Embryonic facial prominence (tissue), 1 donor: ENCODE data around the gene TNPO2.
"Not testable (repeated sequence)": the region's sequence is repeated elsewhere in the genome, so short reads cannot be mapped to it uniquely, and the experiment has no call there.

ENCODE experiments used
- DNase-seq: peaks from one replicate; pipeline ENCODE4 v3.0.0-alpha.2; 2016; ENCODE audit errors: extremely low spot score

Gene TNPO2

DNA sequence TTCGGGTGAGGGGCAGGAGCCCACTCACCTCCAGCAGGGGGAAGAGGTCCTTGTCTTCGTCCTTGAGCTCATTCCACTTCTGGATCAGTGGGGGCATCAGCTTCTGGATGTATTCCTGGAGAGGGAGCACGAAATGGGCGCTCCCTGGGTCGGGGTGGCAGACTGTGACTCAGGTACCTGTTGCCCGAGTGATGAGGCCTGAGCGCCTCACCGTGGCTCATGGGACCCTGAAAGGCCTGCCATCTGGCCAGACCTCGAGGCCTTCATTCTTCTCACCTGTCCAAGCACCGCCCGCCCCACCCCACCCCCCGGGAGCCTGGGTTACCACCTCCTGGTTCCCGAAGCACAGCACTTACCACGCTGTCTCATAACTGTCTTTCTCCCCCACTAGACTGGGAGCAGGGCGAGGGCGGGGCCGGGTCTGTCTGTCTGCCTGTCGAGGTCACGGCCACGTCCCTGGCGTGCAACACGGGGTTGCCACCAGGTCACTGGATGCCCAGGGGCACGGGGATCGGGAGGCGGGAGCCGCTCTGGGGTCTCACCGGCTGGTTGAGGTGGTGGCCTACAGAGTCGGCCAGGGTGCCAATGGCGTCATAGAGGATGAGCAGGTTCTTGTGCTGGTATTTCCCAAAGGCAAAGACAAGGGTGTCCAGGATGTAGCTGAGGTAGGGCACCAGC, 17.9 kb downstream of the TNPO2 start:
- DNase-seq = no peak

DNA sequence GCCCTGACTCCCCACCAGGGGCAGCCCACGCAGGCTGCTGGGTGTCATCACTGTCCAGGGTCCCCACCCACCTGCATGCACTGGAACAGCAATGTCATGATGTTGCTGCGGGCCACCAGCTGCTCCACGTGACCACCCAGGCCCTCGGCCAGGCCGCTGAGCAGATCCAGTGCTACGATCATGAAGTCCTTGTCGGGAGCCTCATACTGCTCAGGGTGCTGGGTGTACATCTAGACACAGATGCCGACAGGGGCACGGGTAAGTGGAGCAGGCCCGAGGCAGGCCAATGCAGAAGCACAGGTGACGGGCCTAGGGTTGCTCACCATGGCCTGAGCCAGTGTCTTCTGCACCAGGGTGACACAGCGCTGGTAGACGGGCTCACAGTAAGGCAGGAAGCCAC, 18.6 kb downstream of the TNPO2 start:
- DNase-seq = no peak

DNA sequence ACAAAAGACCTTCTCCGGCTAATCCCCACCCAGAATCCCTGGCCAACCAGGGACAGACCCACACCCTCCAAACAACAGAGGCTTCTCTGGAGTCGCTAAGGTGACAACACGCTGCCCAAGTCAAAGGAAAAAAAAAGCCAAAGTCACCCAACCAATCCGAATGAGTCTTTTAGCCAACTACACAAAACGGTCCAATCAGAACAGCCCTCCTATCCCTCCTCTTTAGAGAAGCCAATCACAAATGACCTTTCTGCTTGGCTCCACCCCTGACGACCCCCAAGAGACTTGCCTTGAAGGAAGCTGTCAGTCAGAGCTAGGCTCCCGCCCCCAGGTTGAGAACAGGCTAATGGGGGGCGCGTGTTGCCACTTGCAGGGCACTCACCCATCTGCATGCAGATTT, 20.7 kb downstream of the TNPO2 start:
- DNase-seq = no peak

DNA sequence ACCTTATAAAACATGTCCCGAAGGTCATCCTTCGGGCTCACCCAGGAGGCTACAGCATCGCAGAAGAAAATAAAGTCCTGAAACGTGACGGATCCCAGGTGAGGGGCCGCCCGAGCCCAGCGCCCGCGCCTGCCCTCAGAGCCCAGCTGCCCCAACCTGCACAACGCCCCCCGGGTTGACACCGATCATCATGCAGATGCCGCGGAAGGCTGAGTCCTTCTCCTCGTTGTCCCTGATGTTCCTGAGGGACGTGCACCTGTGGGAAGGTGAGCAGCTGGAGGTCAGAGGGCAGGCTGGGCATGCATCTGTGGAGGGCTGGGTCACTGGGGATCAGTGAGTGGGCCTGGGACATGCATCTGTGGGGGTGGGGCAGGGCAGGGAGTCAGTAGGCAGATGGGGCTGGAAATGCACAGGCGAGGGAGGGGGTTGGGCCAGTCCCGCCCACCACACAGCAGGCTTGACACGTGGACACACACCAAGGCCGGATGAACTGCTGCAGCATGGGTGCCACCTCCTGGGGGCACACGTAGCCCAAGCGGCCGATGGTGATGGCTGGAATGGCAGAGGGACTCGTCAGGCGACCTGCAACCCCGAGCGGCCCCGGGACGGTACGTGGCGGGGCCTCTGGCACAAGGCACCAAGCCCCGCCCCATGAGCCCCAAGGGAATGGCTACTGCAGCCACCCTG, 22.0 kb downstream of the TNPO2 start:
- DNase-seq = no peak

DNA sequence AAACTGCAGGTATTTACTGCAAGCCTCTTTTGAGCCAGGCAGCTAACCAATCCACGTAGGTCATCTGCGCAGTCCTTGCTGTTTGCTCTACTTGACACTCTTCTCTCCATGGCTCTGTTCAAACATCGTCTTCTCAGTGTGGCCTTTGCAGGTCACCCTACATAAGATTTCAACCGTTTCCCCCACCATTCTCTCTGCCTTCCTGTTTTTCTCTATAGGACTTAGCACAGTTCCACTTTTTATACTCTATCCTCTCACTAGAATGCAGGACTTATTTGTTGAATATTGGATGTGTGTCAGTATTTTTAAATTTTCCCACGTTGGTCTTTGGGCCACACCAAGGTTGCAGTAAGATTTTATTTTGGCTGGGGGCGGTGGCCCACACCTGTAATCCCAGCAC, 25.6 kb downstream of the TNPO2 start:
- no peak for DNase-seq

DNA sequence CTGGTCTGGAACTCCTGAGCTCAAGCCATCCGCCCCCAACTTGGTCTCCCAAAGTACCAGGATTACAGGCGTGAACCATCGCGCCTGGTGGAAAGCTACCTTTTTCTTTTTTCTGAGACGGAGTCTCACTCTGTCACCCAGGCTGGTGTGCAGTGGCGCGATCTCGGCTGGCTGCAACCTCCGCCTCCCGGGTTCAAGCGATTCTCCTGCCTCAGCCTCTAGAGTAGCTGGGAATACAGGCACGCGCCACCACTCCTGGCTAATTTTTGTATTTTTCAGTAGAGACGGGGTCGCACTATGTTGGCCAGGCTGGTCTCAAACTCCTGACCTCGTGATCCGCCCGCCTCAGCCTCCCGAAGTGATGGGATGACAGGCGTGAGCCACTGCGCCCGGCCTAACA, 26.3 kb downstream of the TNPO2 start:
- not testable (repeated sequence) for DNase-seq

DNA sequence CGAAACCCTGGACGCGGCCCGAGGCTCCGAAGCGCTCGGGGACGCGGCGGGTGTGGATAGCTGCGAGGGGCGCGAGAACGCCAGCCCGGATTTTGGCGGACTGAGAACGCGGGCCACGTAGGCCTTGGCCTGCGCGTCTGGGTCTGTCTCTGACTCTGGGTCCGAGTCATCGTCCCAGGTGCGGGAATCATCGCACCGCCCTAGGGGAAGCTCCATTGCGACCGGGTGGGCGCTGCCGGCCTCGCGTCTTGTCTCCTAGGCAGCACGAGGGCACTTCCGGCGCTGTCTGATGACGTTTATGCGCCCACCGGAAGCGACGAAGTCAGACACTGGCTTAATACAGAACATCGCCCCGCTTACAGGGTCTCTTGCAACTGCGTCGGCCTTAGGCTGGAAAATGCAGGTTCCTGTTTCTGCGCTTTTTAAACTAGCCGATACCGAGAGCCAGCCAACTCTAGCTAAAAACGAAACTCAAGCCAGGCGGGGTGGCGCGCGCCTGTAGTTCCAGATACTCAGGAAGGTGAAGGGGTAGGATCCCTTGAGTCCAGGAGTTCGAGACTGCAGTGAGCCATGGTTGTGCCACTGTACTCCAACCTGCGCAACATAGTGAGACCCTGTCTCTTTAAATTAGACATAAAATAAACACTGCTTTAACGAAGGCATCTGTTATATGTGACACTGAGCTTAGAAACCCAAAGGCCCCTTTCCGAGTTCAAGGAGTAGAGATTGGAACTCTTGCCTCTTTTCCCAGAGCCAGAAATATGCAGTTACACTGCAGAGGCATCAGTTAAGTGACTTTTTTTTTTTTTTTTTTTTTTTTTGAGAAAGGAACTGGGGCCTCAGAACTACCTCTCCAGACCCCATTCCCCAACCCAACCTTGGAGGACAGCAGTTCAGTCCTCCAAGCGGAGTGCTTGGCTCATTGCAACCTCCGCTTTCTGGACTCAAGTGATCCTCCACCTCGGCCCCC, 27.1 kb downstream of the TNPO2 start, which contains the start of gene FBXW9:
Gene FBXW9, minus strand, starts transcription at position 266 of the 970 bp plus-strand sequence. Its CDS starts 50 bp downstream, at position 216.
- DNase-seq = peak; percentile 87

DNA sequence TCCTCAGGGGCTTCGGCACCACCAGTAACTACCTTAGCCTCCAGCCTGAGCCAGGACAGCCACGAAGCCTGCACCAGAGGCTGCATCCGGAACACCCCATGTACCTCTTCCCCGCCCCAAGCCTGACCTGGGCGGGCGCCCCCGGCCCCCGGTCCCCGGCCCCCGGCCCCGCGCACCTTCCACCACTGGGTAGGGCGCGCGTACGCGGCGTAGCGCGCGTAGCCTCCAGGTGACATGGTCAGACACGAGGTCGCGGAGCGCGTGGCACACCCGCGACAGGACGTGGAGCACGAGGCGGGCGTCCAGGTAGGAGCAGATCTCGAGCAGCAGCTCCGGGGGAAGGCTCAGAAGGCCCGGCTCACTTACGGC, 27.8 kb downstream of the TNPO2 start:
- no peak for DNase-seq

DNA sequence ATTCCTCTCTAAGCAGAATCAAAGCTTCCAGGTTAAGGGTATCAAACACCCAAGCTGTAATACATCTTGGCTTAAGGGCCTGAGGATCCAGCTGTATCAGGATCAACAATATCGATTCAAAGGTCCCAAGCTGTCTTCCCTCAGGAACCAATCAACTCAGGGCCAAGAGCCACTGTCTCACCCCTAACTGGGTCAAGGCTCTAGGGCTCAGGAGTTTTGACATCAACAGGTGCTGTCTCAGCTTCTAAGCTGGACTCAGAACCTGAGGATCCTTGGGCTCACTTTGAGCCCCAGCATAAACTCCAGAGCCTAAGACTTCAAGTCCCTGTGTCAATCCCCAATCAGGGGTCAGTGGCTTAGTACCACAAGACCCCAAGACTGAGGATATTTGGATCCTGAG, 28.2 kb downstream of the TNPO2 start:
- DNase-seq = no peak

DNA sequence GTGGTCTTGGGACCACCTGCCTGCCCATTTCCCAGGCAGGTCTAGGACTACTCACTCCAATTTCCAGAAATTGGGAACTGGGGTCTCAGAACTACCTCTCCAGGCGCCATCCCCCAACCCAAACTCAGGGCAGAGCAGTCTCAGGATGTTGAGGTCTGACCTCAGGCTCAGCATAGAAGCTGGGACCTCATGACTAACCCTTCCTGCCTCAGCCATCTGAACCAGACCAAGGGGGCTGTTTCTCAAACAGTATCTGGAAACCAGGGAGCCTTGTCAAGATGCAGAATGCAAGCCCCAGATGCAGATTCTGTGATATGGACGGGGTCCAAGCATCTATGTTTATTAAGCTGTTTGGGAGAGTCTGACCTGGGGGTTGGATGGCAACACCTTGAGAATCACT, 28.6 kb downstream of the TNPO2 start:
- DNase-seq = no peak

DNA sequence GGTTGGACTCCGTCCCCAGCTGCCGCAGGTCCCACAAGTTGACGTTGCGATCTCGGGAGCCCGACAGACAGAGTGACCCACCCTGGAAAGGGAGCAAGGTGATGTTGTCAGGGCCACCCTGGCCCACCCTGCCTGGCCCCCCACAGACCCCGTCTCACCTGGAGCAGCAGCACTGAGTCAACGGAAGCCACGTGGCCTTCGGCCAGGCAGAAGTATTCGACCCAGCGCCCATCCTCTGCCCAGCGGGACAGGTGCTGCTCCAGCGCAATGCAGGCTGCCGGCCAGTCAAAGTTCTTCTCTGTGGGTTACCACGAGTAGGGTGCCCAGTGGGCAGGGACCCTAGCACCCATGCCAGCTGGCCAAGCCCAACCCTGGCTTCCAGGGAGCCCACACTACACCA, 29.1 kb downstream of the TNPO2 start:
- no peak for DNase-seq

DNA sequence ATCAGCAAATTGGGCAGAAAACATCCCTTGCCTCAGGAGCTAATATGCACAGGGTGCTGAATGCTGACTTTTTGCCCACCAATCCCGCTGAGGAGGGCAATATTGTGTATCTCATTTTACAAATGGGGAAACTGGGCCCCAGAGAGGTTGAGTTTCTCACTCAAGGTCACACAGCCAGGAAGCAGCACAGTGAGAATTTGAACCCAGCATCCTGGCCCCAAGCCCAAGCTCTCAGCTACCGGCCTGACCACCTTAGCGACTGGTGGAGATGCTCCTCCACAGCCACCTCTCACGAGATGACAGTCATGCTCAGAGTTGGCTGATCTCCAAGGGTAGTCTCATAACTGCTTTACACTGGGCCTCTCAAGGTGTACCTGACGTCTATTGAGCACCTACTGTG, 30.8 kb downstream of the TNPO2 start:
- DNase-seq = no peak

DNA sequence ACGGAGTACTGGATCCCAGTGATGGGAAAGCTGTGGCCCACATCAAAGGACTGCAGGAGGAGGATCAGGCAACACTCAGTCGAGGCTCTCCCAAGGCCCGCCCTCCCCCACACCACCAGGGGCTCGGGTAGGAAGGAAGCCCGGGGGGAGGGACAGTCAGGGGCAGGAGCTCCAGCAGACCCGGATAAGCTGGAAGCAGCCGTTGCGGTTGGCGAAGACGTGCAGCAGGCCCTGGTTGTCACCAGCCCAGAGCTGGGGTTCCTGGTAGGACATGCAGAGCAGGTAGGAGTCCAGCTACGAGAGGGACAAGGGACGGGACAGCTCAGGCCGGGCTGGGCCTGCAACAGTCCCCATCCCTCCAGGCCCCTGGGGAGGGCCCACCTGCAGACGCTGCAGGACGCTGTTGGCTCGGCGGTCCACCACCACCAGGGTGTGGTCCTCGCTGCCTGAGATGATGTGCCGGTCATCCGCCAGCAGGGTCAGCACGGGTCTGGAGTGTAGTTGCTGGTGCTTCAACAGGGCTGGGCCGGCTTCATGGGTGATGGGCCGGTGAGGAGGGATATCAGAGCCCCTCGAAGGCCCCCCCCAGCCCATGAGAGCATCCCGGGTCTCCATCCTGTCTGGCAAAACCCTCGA, 34.0 kb downstream of the TNPO2 start:
- DNase-seq = no peak

DNA sequence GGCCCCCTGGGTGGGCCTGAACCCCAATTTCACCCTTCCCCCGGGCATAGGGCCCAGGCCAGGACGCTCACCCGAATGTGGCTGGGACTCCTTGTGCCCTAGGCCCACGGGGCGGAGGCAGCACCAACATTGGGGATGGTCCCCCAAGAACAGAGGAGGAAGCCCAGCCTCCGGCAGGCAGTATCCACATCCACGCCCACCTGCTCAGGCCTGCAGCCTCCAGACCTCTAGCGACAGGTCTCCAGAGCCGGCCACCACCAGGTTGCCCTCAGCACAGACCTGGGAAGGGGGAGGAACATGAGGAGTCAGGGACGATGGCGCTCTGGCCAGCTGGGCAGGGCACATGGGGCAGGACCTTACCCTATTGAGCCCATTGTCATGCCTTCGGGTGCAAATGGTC, 34.7 kb downstream of the TNPO2 start:
- no peak for DNase-seq

DNA sequence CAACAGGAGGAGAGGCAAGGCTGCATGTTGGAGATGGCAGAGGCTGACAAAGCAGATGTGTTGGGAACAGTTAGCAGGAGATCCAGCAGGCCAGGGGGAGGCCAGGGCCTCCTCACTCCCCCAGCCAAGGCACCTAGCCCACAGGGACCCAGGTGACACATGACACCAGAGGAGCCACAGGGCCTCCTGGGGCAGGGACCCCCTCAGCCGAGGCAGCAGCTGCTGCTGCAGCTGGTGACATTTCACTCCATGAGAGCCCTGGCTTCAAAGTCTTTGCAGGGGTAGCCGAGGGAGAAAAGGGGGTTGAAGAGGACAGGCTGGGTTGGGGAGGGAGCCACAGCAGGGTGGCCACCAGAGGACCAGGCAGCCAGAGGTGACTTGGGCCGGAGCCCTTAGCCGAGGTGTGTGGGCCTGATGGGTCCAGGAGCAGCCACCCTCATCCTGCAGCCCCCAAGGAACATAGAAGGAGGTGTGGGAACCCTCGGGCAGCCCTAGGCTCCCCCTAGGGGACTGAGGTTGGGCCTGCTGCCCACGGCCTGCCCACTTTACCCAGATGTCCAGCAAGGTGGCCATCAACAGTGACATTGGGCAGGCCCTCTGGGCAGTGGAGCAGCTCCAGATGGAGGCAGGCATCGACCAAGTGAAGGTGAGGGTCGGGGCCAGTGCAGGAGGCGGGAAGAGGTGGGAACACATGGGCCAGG, 36.1 kb downstream of the TNPO2 start, which contains the start of gene GNG14:
Gene GNG14, plus strand, starts transcription at position 503 of the 701 bp plus-strand sequence. Its CDS starts 51 bp downstream, at position 554.
- no peak for DNase-seq

DNA sequence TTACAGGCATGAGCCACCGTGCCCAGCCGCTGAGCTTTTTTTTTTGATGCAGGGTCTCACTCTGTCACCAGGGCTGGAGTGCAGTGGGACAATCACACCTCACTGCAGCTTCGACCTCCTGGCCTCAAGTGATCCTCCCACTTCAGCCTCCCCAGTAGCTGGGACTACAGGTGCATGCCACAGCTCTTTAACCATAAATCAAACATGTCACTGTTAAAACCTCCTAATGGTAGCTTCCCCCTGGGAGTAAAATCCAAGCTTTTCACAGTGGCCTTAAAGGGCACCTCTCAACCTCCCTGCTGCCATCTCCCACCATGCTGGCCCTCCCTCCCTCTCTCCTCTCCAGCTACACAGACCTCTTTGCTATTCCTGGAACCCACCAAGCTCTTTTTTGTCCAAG, 37.9 kb downstream of the TNPO2 start:
- DNase-seq = no peak

DNA sequence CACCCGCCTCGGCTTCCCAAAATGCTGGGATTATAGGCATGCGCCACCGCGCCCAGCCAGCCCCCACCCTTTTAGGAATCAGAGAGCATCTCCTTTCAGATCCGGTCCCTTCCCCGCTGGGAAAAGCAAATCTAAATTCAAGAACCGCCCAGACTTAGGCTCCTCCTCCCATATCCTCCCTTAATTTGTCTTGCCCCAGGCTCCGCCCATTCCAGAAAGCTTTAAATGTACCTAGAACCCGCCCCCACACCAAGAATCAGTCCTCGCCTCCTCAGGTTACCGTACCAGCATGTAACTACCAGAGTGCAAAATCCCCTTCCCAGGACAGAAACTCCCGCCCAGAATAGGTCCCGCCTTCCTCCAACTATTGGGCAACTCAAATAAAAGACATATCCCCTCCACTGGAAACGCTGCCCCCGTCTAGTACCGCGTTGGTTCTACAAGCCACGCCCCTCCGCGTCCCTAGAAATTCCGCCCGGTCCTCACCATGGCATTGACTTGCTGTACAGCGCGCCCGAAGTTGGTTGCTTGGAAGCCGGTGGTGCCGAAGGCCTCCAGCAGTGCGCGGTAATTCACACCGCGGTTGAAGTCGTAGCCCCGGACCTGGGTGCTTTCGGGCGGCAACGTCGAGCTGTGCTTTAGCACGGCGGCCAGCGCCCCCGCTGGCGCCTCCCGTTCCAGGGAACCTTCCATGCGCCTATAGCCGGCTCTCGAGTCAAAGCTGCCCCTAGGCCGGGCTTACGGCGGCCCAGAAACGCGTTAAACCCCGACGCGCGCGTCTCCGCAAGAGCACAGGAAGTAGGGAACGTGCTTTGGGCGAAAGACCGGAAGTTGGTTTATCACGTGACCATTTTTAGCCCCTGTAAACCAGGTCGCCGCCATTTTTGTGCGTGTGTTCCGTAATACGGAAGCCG, 42.4 kb downstream of the TNPO2 start, which contains the start of gene DHPS:
Gene DHPS, minus strand, starts transcription at position 807 of the 914 bp plus-strand sequence. Its CDS starts 114 bp downstream, at position 693.
- DNase-seq = peak; percentile 96

DNA sequence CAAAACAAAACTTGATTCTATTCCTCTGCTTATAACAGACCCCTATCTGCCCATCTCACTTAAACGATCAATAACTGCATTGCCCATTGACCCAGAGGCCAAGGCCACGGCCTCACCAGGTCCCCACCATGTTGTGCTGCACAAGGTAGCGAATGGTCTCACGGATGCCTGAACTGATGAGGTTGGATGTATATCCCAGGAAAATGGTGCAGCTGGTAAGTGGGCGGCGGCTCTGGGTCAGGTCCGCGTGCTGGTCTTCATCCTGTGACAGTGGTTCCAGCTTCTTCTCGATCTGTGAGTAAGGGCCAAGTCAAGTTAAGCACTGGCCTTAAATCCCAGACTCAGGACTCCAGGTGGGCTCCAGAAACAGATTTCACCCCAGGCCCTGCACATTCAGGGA, 43.7 kb downstream of the TNPO2 start:
- no peak for DNase-seq

DNA sequence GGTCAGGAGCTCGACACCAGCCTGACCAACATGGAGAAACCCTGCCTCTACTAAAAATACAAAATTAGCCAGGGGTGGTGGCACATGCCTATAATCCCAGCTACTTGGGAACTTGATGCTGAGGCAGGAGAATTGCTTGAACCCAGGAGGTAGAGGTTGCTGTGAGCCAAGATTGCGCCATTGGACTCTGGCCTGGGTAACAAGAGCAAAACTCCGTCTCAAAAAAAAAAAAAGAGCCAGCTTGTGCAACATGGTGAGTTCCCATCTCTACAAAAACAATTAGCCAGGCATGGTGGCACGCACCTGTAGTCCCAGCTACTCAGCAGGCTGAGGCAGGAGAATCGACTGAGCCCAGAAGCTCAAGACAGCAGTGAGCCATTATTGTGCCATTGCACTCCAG, 45.7 kb downstream of the TNPO2 start:
- DNase-seq = not testable (repeated sequence)

DNA sequence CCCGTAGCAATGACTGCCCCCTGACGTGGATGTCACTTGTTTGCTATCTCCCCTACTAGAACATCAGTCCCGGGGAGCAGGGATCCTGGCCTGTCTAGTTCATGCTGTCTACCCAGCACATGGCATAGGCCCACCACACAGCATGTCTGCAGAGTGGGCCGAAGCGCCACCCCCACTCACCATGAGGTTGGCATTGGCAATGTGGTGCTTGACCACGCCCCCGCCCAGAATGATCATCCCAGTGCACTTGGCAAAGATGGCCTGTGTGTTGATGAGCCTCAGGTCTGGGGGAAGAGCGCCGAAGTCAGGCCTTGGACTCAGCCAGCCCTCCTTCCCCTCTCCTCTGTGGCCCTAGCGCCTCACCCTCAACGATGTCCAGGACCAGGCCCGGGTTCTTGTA, 46.8 kb downstream of the TNPO2 start:
- DNase-seq = no peak
